GM12872 (cell line): ENCODE data around the gene HUWE1.

ENCODE experiments used
- CTCF ChIP-seq: IDR thresholded peaks from 3 replicates; pipeline ENCODE4 v1.5.1; 2011; ENCODE audit warnings: low read depth, mild to moderate bottlenecking, low read length, moderate library complexity; ENCODE audit not compliant: insufficient read depth

Gene HUWE1

GRCh38 chrX:53682885-53683555 is 3.5 kb downstream of the HUWE1 start:
- TF ChIP-seq CTCF: no peak

DNA sequence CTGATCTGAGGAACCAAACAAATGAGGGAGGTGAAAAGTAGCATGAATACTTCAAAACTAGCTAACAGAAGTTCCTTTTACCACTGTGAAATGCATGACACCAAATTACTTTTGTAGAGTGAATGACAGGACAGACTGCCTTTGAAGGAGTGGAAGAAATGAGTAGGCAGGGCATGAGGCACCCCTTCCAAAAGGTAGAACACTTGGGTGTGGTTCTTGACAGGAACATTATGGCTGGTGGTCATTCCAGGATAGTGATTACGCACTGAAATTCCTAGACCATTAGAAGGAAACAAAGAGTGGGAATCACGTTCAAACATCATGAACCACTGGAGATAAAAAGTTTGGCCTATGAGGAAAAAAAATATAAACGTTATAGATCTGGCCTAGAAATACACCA is 4.9 kb downstream of the HUWE1 start:
- TF ChIP-seq CTCF: no peak

DNA sequence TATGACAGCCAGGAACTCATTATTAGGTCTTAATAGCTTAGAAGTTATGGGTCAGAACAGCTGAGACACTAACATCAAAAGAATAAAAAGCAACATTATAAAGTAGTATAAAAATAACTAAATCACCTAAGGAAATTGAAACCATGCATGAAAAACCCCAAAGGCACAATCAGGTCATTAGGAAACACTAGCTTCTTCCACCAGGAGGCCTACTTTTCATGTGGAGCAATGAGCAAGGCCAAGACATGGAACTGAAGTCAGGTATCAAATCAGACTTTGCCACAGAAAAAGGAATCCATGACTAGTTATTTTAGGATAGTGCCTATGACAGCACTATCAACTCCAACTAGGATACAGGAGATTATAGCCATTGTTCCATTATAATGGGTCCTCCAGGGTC is 7.9 kb downstream of the HUWE1 start:
- TF ChIP-seq CTCF: peak; percentile 13; the same call in 1 of the 3 replicates

DNA sequence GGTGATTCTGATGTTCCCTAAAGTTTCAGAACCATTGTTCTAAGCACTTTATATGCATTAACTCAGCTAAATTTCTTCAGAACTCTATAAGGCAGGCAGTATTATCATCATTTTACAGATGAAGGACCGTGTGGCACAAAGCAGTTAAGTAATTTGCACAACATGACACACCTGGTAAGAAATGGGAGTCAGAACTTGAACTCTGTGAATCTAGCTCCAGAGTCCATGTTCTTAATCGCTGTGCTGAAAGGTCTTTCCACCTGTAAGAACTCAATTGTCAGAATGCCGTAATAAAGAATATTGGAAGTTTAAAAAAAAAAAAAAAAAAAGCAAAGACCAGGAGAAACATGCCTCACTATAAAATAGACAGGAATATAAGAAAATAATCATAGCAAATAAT is 9.2 kb downstream of the HUWE1 start:
- no peak for TF ChIP-seq CTCF

DNA sequence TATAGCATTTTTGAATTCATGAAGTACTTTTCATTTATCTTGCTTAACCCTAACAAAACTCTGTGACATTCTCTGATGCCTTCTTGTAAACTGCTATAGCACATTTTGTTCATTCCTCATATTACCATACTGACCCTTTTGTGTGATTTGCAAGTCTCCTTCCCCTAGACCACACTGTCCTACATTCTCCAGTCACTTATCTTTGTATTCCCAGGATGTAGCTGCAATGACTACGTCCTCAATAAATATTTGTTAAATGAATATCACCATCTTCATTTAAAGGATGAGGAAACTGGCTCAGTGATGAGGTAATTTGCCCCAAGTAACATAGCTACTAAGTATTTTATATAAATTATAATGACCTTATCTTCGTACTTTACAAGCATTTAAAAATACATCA is 11.9 kb downstream of the HUWE1 start:
- no peak for TF ChIP-seq CTCF

DNA sequence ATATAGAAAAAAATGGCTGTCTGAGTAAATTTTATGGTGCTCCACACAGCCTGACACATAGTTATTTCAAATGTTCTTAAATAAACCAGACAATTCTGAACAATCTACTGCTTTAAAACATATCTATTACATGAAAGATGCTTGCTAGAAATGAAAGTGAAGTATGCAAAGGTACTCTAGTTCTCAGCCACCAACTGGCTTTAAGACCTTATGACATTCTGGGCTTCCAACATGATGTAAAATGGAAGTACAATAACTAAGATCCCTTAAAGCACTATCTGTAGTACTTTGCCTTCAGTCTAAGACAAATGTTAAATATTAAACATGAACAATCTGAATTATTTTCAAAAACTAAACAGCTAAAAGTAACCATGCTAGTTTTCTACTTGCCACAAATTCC is 17.3 kb downstream of the HUWE1 start:
- no peak for TF ChIP-seq CTCF

- no peak for TF ChIP-seq CTCF
These were observed 20.3 kb downstream of the HUWE1 start for GRCh38 chrX:53666171-53666570.
